Neutrophil (primary cell): ENCODE results near the gene JMJD1C.

Experiments
- H3K27ac ChIP-seq: fragments of 200-600 bp; sonication (generic); 2 replicates; pipeline ENCODE4 v1.5.1; 2016; ENCODE audit warnings: mild to moderate bottlenecking, moderate library complexity
- H3K27me3 ChIP-seq: fragments of 200-600 bp; sonication (generic); 2 replicates; pipeline ENCODE4 v1.6.0; 2016; ENCODE audit warnings: mild to moderate bottlenecking
- H3K36me3 ChIP-seq: fragments of 200-600 bp; sonication (generic); 2 replicates; pipeline ENCODE4 v1.5.1; 2017
- H3K4me1 ChIP-seq, 2 experiments: fragments of 200-600 bp in 1 of 2; sonication (generic) in 1 of 2; 1 replicate in 1 of 2; 2 replicates in 1 of 2; pipeline versions ENCODE4 v1.5.1 to v1.6.1; 2013 to 2016; ENCODE audit warnings: low read depth in 1 of 2, low read length in 1 of 2, mild to moderate bottlenecking in 1 of 2, moderate library complexity in 1 of 2; ENCODE audit not compliant: control insufficient read depth in 1 of 2, insufficient read depth in 1 of 2
- H3K4me3 ChIP-seq, 2 experiments: fragments of 200-600 bp in 1 of 2; sonication (generic) in 1 of 2; 1 replicate in 1 of 2; 2 replicates in 1 of 2; pipeline ENCODE4 v1.5.1; 2013 to 2016; ENCODE audit warnings: low read depth in 1 of 2, low read length in 1 of 2, mild to moderate bottlenecking in 1 of 2, moderate library complexity in 1 of 2
- H3K9me3 ChIP-seq: fragments of 200-600 bp; sonication (generic); 2 replicates; pipeline ENCODE4 v1.5.1; 2016
- TF ChIP-seq, protein P1 (sequence below): fragments of 200-600 bp; sonication (generic); IDR thresholded peaks from 2 replicates; pipeline ENCODE4 v1.5.1; 2016; ENCODE audit warnings: antibody characterized with exemption

JMJD1C gene, protein sequence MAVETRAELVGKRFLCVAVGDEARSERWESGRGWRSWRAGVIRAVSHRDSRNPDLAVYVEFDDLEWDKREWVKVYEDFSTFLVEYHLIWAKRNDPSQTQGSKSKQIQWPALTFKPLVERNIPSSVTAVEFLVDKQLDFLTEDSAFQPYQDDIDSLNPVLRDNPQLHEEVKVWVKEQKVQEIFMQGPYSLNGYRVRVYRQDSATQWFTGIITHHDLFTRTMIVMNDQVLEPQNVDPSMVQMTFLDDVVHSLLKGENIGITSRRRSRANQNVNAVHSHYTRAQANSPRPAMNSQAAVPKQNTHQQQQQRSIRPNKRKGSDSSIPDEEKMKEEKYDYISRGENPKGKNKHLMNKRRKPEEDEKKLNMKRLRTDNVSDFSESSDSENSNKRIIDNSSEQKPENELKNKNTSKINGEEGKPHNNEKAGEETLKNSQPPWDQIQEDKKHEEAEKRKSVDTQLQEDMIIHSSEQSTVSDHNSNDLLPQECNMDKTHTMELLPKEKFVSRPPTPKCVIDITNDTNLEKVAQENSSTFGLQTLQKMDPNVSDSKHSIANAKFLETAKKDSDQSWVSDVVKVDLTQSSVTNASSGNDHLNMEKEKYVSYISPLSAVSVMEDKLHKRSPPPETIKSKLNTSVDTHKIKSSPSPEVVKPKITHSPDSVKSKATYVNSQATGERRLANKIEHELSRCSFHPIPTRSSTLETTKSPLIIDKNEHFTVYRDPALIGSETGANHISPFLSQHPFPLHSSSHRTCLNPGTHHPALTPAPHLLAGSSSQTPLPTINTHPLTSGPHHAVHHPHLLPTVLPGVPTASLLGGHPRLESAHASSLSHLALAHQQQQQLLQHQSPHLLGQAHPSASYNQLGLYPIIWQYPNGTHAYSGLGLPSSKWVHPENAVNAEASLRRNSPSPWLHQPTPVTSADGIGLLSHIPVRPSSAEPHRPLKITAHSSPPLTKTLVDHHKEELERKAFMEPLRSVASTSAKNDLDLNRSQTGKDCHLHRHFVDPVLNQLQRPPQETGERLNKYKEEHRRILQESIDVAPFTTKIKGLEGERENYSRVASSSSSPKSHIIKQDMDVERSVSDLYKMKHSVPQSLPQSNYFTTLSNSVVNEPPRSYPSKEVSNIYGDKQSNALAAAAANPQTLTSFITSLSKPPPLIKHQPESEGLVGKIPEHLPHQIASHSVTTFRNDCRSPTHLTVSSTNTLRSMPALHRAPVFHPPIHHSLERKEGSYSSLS (N-terminal part only)

DNA sequence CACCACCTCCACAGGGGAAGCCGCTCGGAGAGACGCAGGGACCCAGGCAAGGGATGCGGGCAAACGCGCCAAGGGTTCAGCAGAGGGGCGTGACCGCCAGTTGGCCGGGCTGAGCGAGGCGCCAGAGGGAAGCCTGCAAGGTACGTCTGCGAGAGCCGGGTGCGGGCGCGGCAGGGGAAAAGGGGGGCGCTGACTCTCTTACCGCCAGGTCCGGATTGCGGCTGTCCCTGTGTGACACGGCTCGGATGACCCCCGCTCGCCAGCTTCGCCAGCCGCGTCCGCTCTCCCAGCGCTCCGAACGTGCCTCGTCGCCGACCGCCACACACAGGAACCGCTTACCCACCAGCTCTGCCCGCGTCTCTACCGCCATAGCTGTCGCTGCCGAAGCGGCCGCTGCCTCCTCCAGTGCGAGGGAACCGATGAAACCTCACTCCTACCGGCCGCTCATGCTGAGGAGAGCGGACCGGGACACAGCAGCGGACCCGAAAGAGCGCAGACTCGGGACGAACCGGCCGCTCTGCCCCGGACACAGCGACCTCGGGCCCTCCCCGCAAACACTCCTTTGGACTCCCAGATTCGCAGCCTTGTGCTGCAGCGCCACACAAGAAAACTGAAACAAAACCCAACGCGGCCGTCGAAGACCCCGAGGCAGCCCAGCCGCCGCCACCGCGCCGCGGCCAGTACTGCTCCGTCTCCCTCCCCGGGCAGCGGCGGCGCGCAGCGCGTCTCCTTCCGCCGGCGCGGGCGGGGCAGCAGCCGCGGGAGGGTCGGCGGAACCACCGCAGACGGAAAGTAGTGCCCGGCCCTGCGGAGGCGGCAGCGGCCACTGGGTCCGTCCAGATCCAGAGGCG is at the start of gene JMJD1C:
Gene JMJD1C (minus strand): TSS at position 685 of the 851 bp plus-strand sequence. CDS start 315 bp downstream, at position 370.
- Histone ChIP-seq H3K36me3 (no peaks in the 10 kb centered on the region), H3K9me3 (no peaks in the 10 kb centered on the region), H3K27ac (peak within 1 kb of the TSS; percentile 87), H3K27me3 (peaks cover 38% of the 10 kb centered on the region), H3K4me1 (peaks cover 10 to 18% of the 10 kb centered on the region in 2 experiments), H3K4me3 (peak within 1 kb of the TSS; percentile 90 to 91)
- TF ChIP-seq, protein P1, sequence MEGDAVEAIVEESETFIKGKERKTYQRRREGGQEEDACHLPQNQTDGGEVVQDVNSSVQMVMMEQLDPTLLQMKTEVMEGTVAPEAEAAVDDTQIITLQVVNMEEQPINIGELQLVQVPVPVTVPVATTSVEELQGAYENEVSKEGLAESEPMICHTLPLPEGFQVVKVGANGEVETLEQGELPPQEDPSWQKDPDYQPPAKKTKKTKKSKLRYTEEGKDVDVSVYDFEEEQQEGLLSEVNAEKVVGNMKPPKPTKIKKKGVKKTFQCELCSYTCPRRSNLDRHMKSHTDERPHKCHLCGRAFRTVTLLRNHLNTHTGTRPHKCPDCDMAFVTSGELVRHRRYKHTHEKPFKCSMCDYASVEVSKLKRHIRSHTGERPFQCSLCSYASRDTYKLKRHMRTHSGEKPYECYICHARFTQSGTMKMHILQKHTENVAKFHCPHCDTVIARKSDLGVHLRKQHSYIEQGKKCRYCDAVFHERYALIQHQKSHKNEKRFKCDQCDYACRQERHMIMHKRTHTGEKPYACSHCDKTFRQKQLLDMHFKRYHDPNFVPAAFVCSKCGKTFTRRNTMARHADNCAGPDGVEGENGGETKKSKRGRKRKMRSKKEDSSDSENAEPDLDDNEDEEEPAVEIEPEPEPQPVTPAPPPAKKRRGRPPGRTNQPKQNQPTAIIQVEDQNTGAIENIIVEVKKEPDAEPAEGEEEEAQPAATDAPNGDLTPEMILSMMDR, result peak; percentile 32

DNA sequence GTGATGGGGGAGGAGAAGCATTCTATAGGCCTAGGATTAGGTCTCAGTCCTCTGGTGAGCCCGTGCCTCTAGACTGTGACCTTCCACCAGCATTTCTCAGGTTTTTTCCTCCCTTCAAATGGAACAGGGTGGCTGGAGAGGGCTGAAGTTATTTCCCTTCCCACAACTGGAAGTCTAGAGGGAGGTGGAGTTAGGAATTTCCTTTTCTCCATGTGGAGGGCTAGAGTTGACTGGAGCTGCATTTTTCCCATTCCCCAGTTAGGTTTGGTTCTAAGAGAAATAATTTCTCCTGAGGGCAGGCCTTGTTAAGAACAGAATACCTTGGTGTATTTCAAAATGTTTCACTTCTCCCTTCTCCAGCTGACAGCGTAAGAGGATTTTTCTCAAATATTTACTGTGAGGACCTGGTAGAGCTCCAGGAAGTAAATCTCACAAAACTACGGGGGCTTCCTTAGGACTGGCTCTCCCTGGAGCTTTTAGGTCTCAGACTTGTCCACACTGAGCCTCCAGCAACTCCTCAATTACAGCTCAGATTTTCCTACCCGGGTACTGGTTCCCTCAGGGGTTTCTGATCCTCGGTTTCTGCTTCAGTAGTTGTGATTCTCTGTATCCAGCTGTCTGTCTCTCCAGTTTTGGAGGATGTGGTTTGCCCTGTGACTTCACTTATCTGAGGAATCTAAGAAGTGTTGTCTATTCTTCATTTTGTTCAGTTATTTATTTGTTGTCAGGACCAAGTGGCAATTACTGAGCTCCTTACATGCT is 49.4 kb upstream of the JMJD1C start:
- TF ChIP-seq, protein P1, result no peak
- no peaks in the 10 kb centered on the region for H3K9me3 ChIP-seq
- no peak overlapping the region for H3K4me3 ChIP-seq
- H3K4me1 ChIP-seq, result peaks cover 2 to 7% of the 10 kb centered on the region in 2 experiments
- no peaks in the 10 kb centered on the region for H3K36me3 ChIP-seq
- H3K27me3 ChIP-seq, result no peaks in the 10 kb centered on the region
- no peak overlapping the region for H3K27ac ChIP-seq

- peaks cover 0 to 7% of the 10 kb centered on the region in 2 experiments for H3K4me1 ChIP-seq
- H3K4me3 ChIP-seq, result no peak overlapping the region
- no peaks in the 10 kb centered on the region for H3K27me3 ChIP-seq
- TF ChIP-seq, protein P1, result no peak
- no peak overlapping the region for H3K27ac ChIP-seq
- H3K36me3 ChIP-seq, result no peaks in the 10 kb centered on the region
- H3K9me3 ChIP-seq, result no peaks in the 10 kb centered on the region
Observed at GRCh38 chr10:63506554-63506953, 40.8 kb upstream of the JMJD1C start.

DNA sequence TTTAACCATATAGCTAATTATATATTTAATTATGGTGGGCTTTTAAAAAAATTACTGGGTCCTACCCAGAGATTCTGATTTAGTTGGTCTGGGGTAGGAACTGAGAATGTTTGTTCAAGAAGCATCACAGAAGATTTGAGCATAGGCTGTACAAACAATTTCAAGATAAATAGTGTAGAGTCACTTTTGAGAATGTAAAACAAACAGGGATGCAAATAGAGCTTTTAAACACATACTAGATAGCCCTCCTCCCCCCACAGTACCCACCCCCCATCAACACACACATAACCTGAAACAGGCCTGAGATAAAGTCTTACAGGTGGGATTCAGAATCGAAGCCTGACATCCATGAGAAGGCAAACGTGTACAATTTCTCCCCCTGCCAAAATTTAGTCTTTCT is 39.8 kb upstream of the JMJD1C start:
- H3K4me3 ChIP-seq, result no peak overlapping the region
- H3K36me3 ChIP-seq, result no peaks in the 10 kb centered on the region
- H3K27me3 ChIP-seq, result no peaks in the 10 kb centered on the region
- H3K27ac ChIP-seq, result no peak overlapping the region
- TF ChIP-seq, protein P1, result no peak
- H3K4me1 ChIP-seq, result peaks cover 0 to 7% of the 10 kb centered on the region in 2 experiments
- no peaks in the 10 kb centered on the region for H3K9me3 ChIP-seq
